Stomach (tissue), 9 donors: Measurements from ENCODE around the gene DNAH3. TPM values are rescaled to one million over a fixed set of nuclear protein-coding genes. Genes with fewer than 3 reads are reported as not detected.

ENCODE experiments used
- DNase-seq, 2 donors: peaks; one replicate each; pipeline versions ENCODE4 v3.0.0 to v3.0.0-alpha.2; 2013 to 2019
- H3K27ac ChIP-seq, 5 donors: fragments of 200-600 bp in 4 of 5; sonication (generic) in 4 of 5; one replicate each; pipeline ENCODE4 v1.5.1; 2013 to 2019; ENCODE audit warnings: mild to moderate bottlenecking in 1 of 5, moderate library complexity in 1 of 5
- H3K27me3 ChIP-seq, 3 donors: fragments of 200-600 bp; sonication (generic); one replicate each; pipeline ENCODE4 v1.5.1; 2017 to 2019; ENCODE audit warnings: mixed run types in 1 of 3
- H3K36me3 ChIP-seq, 4 donors: fragments of 200-600 bp; sonication (generic); 1 replicate in 3 of 4; 2 replicates in 1 of 4; pipeline ENCODE4 v1.5.1; 2016 to 2019
- H3K4me1 ChIP-seq, 4 donors: fragments of 200-600 bp; sonication (generic); one replicate each; pipeline ENCODE4 v1.5.1; 2016 to 2019
- H3K4me3 ChIP-seq, 4 donors: fragments of 200-600 bp; sonication (generic) in 3 of 4; one replicate each; pipeline ENCODE4 v1.5.1; 2016 to 2019; ENCODE audit warnings: mild to moderate bottlenecking in 1 of 4
- H3K9me3 ChIP-seq, 4 donors: fragments of 200-600 bp; sonication (generic); one replicate each; pipeline ENCODE4 v1.5.1; 2016 to 2019
- CTCF ChIP-seq, 7 experiments: fragments of 450-650 bp in 4 of 7; fragments of 200-600 bp in 3 of 7; sonication (generic) in 3 of 7; IDR thresholded peaks; one replicate each; pipeline ENCODE4 v1.5.1; 2016 to 2019; ENCODE audit warnings: antibody characterized with exemption in 7 of 7, control low read depth in 2 of 7, mild to moderate bottlenecking in 1 of 7
- EP300 ChIP-seq: sonication (generic); formaldehyde crosslinking; IDR thresholded peaks from one replicate; pipeline ENCODE4 v1.6.1; 2017; ENCODE audit warnings: antibody characterized with exemption
- POLR2A ChIP-seq, 4 donors: fragments of 450-650 bp; IDR thresholded peaks; one replicate each; pipeline ENCODE4 v1.6.1; 2016; ENCODE audit warnings: antibody characterized with exemption in 4 of 4, control low read depth in 2 of 4, mild to moderate bottlenecking in 1 of 4, moderate library complexity in 1 of 4
- POLR2AphosphoS5 ChIP-seq, 3 donors: sonication (generic); formaldehyde crosslinking; IDR thresholded peaks; one replicate each; pipeline ENCODE4 v1.6.1; 2016; ENCODE audit warnings: antibody characterized with exemption in 3 of 3
- WGBS, 5 donors: extraction: QIAGEN DNeasy Blood & Tissue Kit in 3 of 5; methylation state at CpG; one replicate each; pipeline versions ENCODE4 v1.1.5 to v1.1.7; 2013 to 2018; 5-methylcytosine and 5-hydroxymethylcytosine counted together
- intact Hi-C: fragments of 100-400 bp; cut with DNase I; formaldehyde crosslinking; loops from one replicate; pipeline ENCODE4 v1.15.1; 2023; ENCODE audit warnings: low total_unique reads
- polyA plus RNA-seq, 3 donors: library from polyadenylated mRNA; stranded (reverse); fragments of 200-250 nt; gene quantifications; one replicate each; pipeline ENCODE4 v1.2.3, GENCODE V29; 2013
- total RNA-seq, 5 donors: library from RNA; depleted of rRNA; stranded (reverse); fragments of >200 nt; gene quantifications; one replicate each; pipeline versions ENCODE4 v1.1.0 to v1.2.3, GENCODE V29; 2014 to 2016
- donor health status: healthy with polysubstance abuse.
- donor health status: Bipolar disorder and iron deficiency.
- donor health status: healthy.

DNAH3 gene
- total and polyA plus RNA-seq, 8 donors, result 0.10 to 8.7 (median 0.18) TPM; not detected in 5

GRCh38 chr16:21037736-21038135 is 112.9 kb downstream of the DNAH3 start:
- Histone ChIP-seq H3K36me3 (no peaks in the 10 kb centered on the region), H3K9me3 (no peaks in the 10 kb centered on the region), H3K4me1 (no peaks in the 10 kb centered on the region), H3K4me3 (no peak overlapping the region), H3K27me3 (no peaks in the 10 kb centered on the region), H3K27ac (no peak overlapping the region)
- DNase-seq, result no peak
- intact Hi-C loops, result no loop called here
- no peak for TF ChIP-seq EP300
- TF ChIP-seq CTCF (IDR thresholded peaks at IDR 0.05), result no peak
- no peak for TF ChIP-seq POLR2AphosphoS5 (IDR thresholded peaks at IDR 0.05)
- TF ChIP-seq POLR2A (IDR thresholded peaks at IDR 0.05), result no peak
- WGBS, 5 donors, result 89 to 93% (median 92%) methylated on average over 14 to 15 of the region's 15 CpGs

- intact Hi-C loops, result no loop called here
These were observed 113.5 kb downstream of the DNAH3 start for GRCh38 chr16:21037168-21037567.

GRCh38 chr16:21036471-21036870 is 114.2 kb downstream of the DNAH3 start:
- no peaks in the 10 kb centered on the region for H3K4me1 ChIP-seq
- WGBS, 5 donors, result 64 to 81% (median 75%) methylated on average over 3 of the region's 3 CpGs
- H3K27me3 ChIP-seq, result no peaks in the 10 kb centered on the region
- no peaks in the 10 kb centered on the region for H3K9me3 ChIP-seq
- H3K36me3 ChIP-seq, result no peaks in the 10 kb centered on the region
- H3K4me3 ChIP-seq, result no peak overlapping the region
- intact Hi-C loops, result no loop called here
- no peak for TF ChIP-seq POLR2AphosphoS5 (IDR thresholded peaks at IDR 0.05)
- no peak for TF ChIP-seq EP300
- no peak for TF ChIP-seq CTCF (IDR thresholded peaks at IDR 0.05)
- TF ChIP-seq POLR2A (IDR thresholded peaks at IDR 0.05), result no peak
- no peak for DNase-seq
- no peak overlapping the region for H3K27ac ChIP-seq

More at GRCh38 chr16:21037168-21037567, 113.5 kb downstream of the DNAH3 start:
- H3K4me3 ChIP-seq, result no peak overlapping the region
- 75 to 84% (median 81%) methylated on average over 4 of the region's 4 CpGs for WGBS, 5 donors
- H3K27me3 ChIP-seq, result no peaks in the 10 kb centered on the region
- H3K4me1 ChIP-seq, result no peaks in the 10 kb centered on the region
- no peaks in the 10 kb centered on the region for H3K36me3 ChIP-seq
- no peaks in the 10 kb centered on the region for H3K9me3 ChIP-seq
- DNase-seq, result no peak
- no peak overlapping the region for H3K27ac ChIP-seq
- TF ChIP-seq EP300 (no peak), POLR2A (IDR thresholded peaks at IDR 0.05) (no peak), POLR2AphosphoS5 (IDR thresholded peaks at IDR 0.05) (no peak), CTCF (IDR thresholded peaks at IDR 0.05) (no peak)

GRCh38 chr16:21033704-21034103 is 116.9 kb downstream of the DNAH3 start:
- Histone ChIP-seq H3K27me3 (no peaks in the 10 kb centered on the region), H3K36me3 (no peaks in the 10 kb centered on the region), H3K9me3 (no peaks in the 10 kb centered on the region), H3K27ac (no peak overlapping the region), H3K4me3 (no peak overlapping the region), H3K4me1 (no peaks in the 10 kb centered on the region)
- intact Hi-C loops, result no loop called here
- 83 to 88% (median 87%) methylated on average over 10 of the region's 10 CpGs for WGBS, 5 donors
- TF ChIP-seq EP300 (no peak), POLR2A (IDR thresholded peaks at IDR 0.05) (no peak), CTCF (IDR thresholded peaks at IDR 0.05) (no peak), POLR2AphosphoS5 (IDR thresholded peaks at IDR 0.05) (no peak)
- peak in 1 of 2 donors; percentile 55 for DNase-seq
